GM12878 (cell line): Measurements from ENCODE around the gene CATSPER1. TPM values are rescaled to one million over a fixed set of nuclear protein-coding genes. Genes with fewer than 3 reads are reported as not detected.

ENCODE experiments used
- BACH1 ChIP-seq: fragments of 450-650 bp; IDR thresholded peaks from 2 replicates; pipeline ENCODE4 v1.6.1; 2017; ENCODE audit warnings: mild to moderate bottlenecking, borderline replicate concordance
- CREB1 ChIP-seq: IDR thresholded peaks from 2 replicates; pipeline ENCODE4 v1.6.1; 2012; ENCODE audit warnings: low read depth, mild to moderate bottlenecking, inconsistent platforms
- DPF2 ChIP-seq: fragments of 450-650 bp; IDR thresholded peaks from 2 replicates; pipeline ENCODE4 v1.6.1; 2017; ENCODE audit warnings: mild to moderate bottlenecking
- FOXK2 ChIP-seq: fragments of 450-650 bp; IDR thresholded peaks from 2 replicates; pipeline ENCODE4 v1.6.1; 2017; ENCODE audit warnings: mild to moderate bottlenecking, moderate library complexity
- GABPA ChIP-seq: IDR thresholded peaks from 2 replicates; pipeline ENCODE4 v1.6.1; 2014; ENCODE audit warnings: antibody characterized with exemption, low read depth, mild to moderate bottlenecking, inconsistent platforms
- KDM1A ChIP-seq: fragments of 200-600 bp; sonication (generic); IDR thresholded peaks from 2 replicates; pipeline ENCODE4 v1.6.1; 2016; ENCODE audit warnings: borderline replicate concordance
- MTA2 ChIP-seq: fragments of 450-650 bp; IDR thresholded peaks from 2 replicates; pipeline ENCODE4 v1.6.1; 2016; ENCODE audit warnings: low read depth, mild to moderate bottlenecking, moderate library complexity
- NFXL1 ChIP-seq: fragments of 450-650 bp; IDR thresholded peaks from 2 replicates; pipeline ENCODE4 v1.6.1; 2017; ENCODE audit warnings: antibody characterized with exemption, mild to moderate bottlenecking, borderline replicate concordance
- NR2C1 ChIP-seq: fragments of 450-650 bp; IDR thresholded peaks from 2 replicates; pipeline ENCODE4 v1.6.1; 2017; ENCODE audit warnings: antibody characterized with exemption, mild to moderate bottlenecking, moderate library complexity
- NRF1 ChIP-seq: conservative IDR thresholded peaks from 2 replicates; pipeline ENCODE4 v1.6.1; 2011; ENCODE audit warnings: mild to moderate bottlenecking, low read depth, low read length, improper control_type of control experiment
- POLR2AphosphoS2 ChIP-seq: IDR thresholded peaks from 2 replicates; pipeline ENCODE4 v1.6.1; 2011; ENCODE audit warnings: low read depth, mild to moderate bottlenecking, low read length, improper control_type of control experiment, moderate library complexity
- RELA ChIP-seq: fragments of 450-650 bp; IDR thresholded peaks from 2 replicates; pipeline ENCODE4 v1.8.0; 2014; ENCODE audit warnings: borderline replicate concordance; ENCODE audit not compliant: partially characterized antibody
- SMC3 ChIP-seq: IDR thresholded peaks from 2 replicates; pipeline ENCODE4 v1.6.1; 2011; ENCODE audit warnings: low read length, improper control_type of control experiment, borderline replicate concordance
- SP1 ChIP-seq: IDR thresholded peaks from one replicate; pipeline ENCODE4 v1.6.1; 2011; ENCODE audit warnings: low read depth, low read length
- SREBF2 ChIP-seq: IDR thresholded peaks from 2 replicates; pipeline ENCODE4 v1.6.1; 2012; ENCODE audit warnings: mild to moderate bottlenecking, low read length
- TAF1 ChIP-seq: IDR thresholded peaks from 2 replicates; pipeline ENCODE4 v1.6.1; 2011; ENCODE audit warnings: mild to moderate bottlenecking, low read depth, low read length, borderline replicate concordance
- TCF12 ChIP-seq: IDR thresholded peaks from 2 replicates; pipeline ENCODE4 v1.6.1; 2011; ENCODE audit warnings: low read depth, mild to moderate bottlenecking, low read length
- TCF7 ChIP-seq: IDR thresholded peaks from 2 replicates; pipeline ENCODE4 v1.6.1; 2014; ENCODE audit warnings: antibody characterized with exemption, borderline replicate concordance
- ZSCAN29 ChIP-seq: fragments of 450-650 bp; IDR thresholded peaks from 2 replicates; pipeline ENCODE4 v1.6.1; 2017; ENCODE audit warnings: mild to moderate bottlenecking, moderate library complexity
- polyA plus RNA-seq, 11 experiments: library from polyadenylated mRNA; depleted of rRNA in 4 of 11; unstranded in 6 of 11; stranded (reverse) in 5 of 11; fragments of >200 nt; fragmentation: Nextera tagmentation in 4 of 11; fragmentation: Illumina TruSeq in 1 of 11; extraction: Ambion mirVana in 4 of 11; extraction: Trizol in 1 of 11; gene quantifications; 1 replicate in 1 of 11; 2 replicates in 10 of 11; pipeline versions ENCODE4 v1.2.1 to v1.2.3, GENCODE V29; 2011 to 2016; ENCODE audit warnings: inconsistent platforms in 2 of 11, missing spikeins in 2 of 11, low read depth in 1 of 11
- total RNA-seq, 4 experiments: library from RNA; depleted of rRNA in 3 of 4; stranded (reverse); fragments of >200 nt in 3 of 4; fragmentation: Illumina TruSeq in 1 of 4; extraction: Trizol in 1 of 4; gene quantifications; 2 replicates each; pipeline versions ENCODE4 v1.2.1 to v1.2.3, GENCODE V29; 2013 to 2021
- TF ChIP-seq, protein P1 (sequence below): fragments of 450-650 bp; formaldehyde crosslinking; IDR thresholded peaks from 2 replicates; pipeline ENCODE4 v1.4.0; 2022; ENCODE audit warnings: mild to moderate bottlenecking, moderate library complexity
- TF ChIP-seq, protein P2 (sequence below): fragments of 450-650 bp; IDR thresholded peaks from 2 replicates; pipeline ENCODE4 v1.6.1; 2016; ENCODE audit warnings: mild to moderate bottlenecking
- TF ChIP-seq, protein P3 (sequence below), 3 experiments: IDR thresholded peaks in 2 of 3; conservative IDR thresholded peaks in 1 of 3; 2 replicates each; pipeline ENCODE4 v1.5.1; 2011; ENCODE audit warnings: low read depth in 3 of 3, low read length in 3 of 3, mild to moderate bottlenecking in 3 of 3, control low read depth in 2 of 3, moderate library complexity in 2 of 3, inconsistent platforms in 1 of 3, mixed read lengths in 1 of 3; ENCODE audit not compliant: control insufficient read depth in 2 of 3, insufficient read depth in 1 of 3; ENCODE audit errors: extremely low read depth in 1 of 3
- TF ChIP-seq, protein P4 (sequence below): fragments of 450-650 bp; conservative IDR thresholded peaks from 2 replicates; pipeline ENCODE4 v1.6.1; 2017; ENCODE audit warnings: mild to moderate bottlenecking, moderate library complexity

CATSPER1 gene
- total and polyA plus RNA-seq, 10 of the 15 experiments (the other 5 are each of a cell fraction or from before 2014, with no cell fraction given): 0.02 to 0.05 TPM; not detected in 8

DNA sequence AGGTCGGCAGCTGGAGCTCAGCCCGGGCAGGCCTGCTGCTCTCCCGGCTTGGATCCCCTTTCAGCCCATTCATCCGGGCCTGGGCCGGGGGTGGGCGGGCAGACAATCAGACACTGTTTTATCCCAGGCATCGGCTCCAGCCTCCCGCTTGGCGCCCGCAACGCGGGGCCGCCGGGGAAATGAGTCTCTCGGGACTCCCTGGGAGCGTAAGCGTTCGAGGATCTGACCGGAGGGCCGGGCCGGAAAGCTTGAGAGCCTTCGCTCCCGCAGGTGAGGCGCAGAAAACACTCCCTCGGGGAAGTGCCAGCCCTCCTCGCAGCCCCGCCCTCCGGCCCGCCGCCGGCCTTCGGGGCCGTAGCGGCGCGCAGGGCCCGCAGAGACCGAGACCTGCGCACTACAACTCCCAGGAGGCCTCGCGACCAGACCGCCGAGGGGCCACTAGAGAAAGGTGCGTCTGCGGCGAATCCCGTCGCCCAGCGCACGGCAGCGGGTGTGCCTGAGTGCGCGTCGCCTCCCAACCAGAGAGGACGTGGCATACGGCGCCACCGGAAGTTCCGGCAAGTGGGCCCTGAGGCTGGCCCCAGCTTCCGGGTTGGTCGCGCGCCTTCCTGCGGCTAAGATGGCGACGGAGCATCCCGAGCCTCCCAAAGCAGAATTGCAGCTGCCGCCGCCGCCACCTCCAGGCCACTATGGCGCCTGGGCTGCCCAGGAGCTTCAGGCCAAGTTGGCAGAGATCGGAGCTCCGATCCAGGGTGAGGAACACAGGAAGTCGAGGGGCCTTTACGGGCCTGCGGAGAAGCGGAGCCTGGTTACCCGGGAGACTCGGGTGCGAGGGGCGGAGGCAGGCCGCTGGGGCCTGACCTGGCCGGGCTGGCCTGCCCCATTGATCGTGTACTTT, 25.7 kb upstream of the CATSPER1 start, which contains the start of gene SF3B2 (continued):
- TF ChIP-seq, protein P1, sequence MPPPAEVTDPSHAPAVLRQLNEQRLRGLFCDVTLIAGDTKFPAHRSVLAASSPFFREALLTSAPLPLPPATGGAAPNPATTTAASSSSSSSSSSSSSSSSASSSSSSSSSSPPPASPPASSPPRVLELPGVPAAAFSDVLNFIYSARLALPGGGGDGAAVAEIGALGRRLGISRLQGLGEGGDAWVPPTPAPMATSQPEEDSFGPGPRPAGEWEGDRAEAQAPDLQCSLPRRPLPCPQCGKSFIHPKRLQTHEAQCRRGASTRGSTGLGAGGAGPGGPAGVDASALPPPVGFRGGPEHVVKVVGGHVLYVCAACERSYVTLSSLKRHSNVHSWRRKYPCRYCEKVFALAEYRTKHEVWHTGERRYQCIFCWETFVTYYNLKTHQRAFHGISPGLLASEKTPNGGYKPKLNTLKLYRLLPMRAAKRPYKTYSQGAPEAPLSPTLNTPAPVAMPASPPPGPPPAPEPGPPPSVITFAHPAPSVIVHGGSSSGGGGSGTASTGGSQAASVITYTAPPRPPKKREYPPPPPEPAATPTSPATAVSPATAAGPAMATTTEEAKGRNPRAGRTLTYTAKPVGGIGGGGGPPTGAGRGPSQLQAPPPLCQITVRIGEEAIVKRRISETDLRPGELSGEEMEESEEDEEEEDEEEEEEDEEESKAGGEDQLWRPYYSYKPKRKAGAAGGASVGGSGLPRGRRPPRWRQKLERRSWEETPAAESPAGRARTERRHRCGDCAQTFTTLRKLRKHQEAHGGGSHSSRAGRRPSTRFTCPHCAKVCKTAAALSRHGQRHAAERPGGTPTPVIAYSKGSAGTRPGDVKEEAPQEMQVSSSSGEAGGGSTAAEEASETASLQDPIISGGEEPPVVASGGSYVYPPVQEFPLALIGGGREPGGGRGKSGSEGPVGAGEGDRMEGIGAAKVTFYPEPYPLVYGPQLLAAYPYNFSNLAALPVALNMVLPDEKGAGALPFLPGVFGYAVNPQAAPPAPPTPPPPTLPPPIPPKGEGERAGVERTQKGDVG: no peak
- TF ChIP-seq, protein P2, sequence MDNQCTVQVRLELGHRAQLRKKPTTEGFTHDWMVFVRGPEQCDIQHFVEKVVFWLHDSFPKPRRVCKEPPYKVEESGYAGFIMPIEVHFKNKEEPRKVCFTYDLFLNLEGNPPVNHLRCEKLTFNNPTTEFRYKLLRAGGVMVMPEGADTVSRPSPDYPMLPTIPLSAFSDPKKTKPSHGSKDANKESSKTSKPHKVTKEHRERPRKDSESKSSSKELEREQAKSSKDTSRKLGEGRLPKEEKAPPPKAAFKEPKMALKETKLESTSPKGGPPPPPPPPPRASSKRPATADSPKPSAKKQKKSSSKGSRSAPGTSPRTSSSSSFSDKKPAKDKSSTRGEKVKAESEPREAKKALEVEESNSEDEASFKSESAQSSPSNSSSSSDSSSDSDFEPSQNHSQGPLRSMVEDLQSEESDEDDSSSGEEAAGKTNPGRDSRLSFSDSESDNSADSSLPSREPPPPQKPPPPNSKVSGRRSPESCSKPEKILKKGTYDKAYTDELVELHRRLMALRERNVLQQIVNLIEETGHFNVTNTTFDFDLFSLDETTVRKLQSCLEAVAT: peak; percentile 56
- TF ChIP-seq SREBF2 (peak; percentile 65), SP1 (peak; percentile 85), ZSCAN29 (no peak), BACH1 (no peak), NRF1 (peak; percentile 51), DPF2 (peak; percentile 36), CREB1 (peak; percentile 91), GABPA (peak; percentile 95), RELA (peak; percentile 69), FOXK2 (no peak), NFXL1 (no peak), POLR2AphosphoS2 (peak; percentile 71; the same call in 1 of the 2 replicates), SMC3 (no peak), NR2C1 (peak; percentile 84), KDM1A (no peak), TCF7 (no peak), MTA2 (no peak), TAF1 (peak; percentile 95), TCF12 (0 out of 2 replicates have a peak, but pooled peaks have one; percentile 11)
- TF ChIP-seq, protein P3, sequence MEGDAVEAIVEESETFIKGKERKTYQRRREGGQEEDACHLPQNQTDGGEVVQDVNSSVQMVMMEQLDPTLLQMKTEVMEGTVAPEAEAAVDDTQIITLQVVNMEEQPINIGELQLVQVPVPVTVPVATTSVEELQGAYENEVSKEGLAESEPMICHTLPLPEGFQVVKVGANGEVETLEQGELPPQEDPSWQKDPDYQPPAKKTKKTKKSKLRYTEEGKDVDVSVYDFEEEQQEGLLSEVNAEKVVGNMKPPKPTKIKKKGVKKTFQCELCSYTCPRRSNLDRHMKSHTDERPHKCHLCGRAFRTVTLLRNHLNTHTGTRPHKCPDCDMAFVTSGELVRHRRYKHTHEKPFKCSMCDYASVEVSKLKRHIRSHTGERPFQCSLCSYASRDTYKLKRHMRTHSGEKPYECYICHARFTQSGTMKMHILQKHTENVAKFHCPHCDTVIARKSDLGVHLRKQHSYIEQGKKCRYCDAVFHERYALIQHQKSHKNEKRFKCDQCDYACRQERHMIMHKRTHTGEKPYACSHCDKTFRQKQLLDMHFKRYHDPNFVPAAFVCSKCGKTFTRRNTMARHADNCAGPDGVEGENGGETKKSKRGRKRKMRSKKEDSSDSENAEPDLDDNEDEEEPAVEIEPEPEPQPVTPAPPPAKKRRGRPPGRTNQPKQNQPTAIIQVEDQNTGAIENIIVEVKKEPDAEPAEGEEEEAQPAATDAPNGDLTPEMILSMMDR (IDR thresholded peaks at IDR 0.05 in 2 of 3, conservative IDR thresholded peaks at IDR 0.05 in 1 of 3; ENCODE audit: control insufficient read depth in 2 of 3, extremely low read depth in 1 of 3, insufficient read depth in 1 of 3, low read depth in 3 of 3, low read length in 3 of 3): no peak
- TF ChIP-seq, protein P4, sequence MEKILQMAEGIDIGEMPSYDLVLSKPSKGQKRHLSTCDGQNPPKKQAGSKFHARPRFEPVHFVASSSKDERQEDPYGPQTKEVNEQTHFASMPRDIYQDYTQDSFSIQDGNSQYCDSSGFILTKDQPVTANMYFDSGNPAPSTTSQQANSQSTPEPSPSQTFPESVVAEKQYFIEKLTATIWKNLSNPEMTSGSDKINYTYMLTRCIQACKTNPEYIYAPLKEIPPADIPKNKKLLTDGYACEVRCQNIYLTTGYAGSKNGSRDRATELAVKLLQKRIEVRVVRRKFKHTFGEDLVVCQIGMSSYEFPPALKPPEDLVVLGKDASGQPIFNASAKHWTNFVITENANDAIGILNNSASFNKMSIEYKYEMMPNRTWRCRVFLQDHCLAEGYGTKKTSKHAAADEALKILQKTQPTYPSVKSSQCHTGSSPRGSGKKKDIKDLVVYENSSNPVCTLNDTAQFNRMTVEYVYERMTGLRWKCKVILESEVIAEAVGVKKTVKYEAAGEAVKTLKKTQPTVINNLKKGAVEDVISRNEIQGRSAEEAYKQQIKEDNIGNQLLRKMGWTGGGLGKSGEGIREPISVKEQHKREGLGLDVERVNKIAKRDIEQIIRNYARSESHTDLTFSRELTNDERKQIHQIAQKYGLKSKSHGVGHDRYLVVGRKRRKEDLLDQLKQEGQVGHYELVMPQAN: peak; percentile 89
